H1 (cell line): ENCODE results near the gene COL21A1. TPM values are rescaled to one million over a fixed set of nuclear protein-coding genes. Genes with fewer than 3 reads are reported as not detected.

ENCODE experiments used
- CTCF ChIA-PET: fragments of 300-600 bp; sonication (Branson Sonifier 250); formaldehyde crosslinking; loops from one replicate; lab custom pipeline; 2021; ENCODE audit not compliant: partially characterized antibody; lab: Charles Lee
- POLR2A ChIA-PET: fragments of 300-600 bp; sonication (Branson Sonifier 250); formaldehyde crosslinking; loops from one replicate; lab custom pipeline; 2021; ENCODE audit warnings: inconsistent platforms; ENCODE audit not compliant: partially characterized antibody; lab: Charles Lee
- DNase-seq, 2 experiments: peaks; one replicate each; pipeline versions ENCODE4 v3.0.0 to v3.0.0-alpha.2; 2010 to 2022; ENCODE audit warnings: low spot score in 2 of 2, low read depth in 1 of 2, mixed read lengths in 1 of 2
- FAIRE-seq: peaks from 2 replicates; lab custom pipeline; 2011; peaks lifted over from hg19 to GRCh38; lab: Jason Lieb, UNC
- H2AFZ ChIP-seq: 2 replicates; pipeline ENCODE4 v1.8.1; 2012; ENCODE audit warnings: low read length, inconsistent platforms
- H2AK5ac ChIP-seq: 2 replicates; pipeline ENCODE4 v1.6.1; 2013; ENCODE audit warnings: low read depth, low read length
- H2BK120ac ChIP-seq: replicated peaks from 2 replicates; pipeline ENCODE3; 2013; ENCODE audit warnings: low read depth, low read length, inconsistent platforms
- H2BK12ac ChIP-seq: 2 replicates; pipeline ENCODE4 v1.6.1; 2013; ENCODE audit warnings: low read depth, low read length
- H2BK15ac ChIP-seq: 2 replicates; pipeline ENCODE4 v1.6.1; 2013; ENCODE audit warnings: low read length
- H2BK20ac ChIP-seq: 2 replicates; pipeline ENCODE4 v1.6.1; 2013; ENCODE audit warnings: low read length
- H2BK5ac ChIP-seq: 2 replicates; pipeline ENCODE4 v1.6.1; 2013; ENCODE audit warnings: low read depth, low read length
- H3K14ac ChIP-seq: 2 replicates; pipeline ENCODE4 v1.6.1; 2013; ENCODE audit warnings: inconsistent platforms; ENCODE audit not compliant: insufficient read length
- H3K18ac ChIP-seq: 2 replicates; pipeline ENCODE4 v1.6.1; 2013; ENCODE audit warnings: low read length; ENCODE audit errors: extremely low read depth
- H3K23ac ChIP-seq: 2 replicates; pipeline ENCODE4 v1.6.1; 2013; ENCODE audit warnings: inconsistent platforms; ENCODE audit not compliant: insufficient read length
- H3K23me2 ChIP-seq: 2 replicates; pipeline ENCODE4 v1.6.1; 2013; ENCODE audit warnings: low read depth, low read length
- H3K27ac ChIP-seq: 2 replicates; pipeline ENCODE4 v1.6.1; 2011; ENCODE audit warnings: low read depth, low read length, inconsistent platforms
- H3K27me3 ChIP-seq, 4 experiments: replicated peaks in 1 of 4; 1 replicate in 1 of 4; 2 replicates in 3 of 4; pipeline versions ENCODE4 v1.6.1 to v1.8.1; 2011 to 2013; ENCODE audit warnings: low read length in 3 of 4, mild to moderate bottlenecking in 3 of 4, inconsistent platforms in 2 of 4, mixed read lengths in 2 of 4, moderate library complexity in 1 of 4; ENCODE audit not compliant: control insufficient read depth in 3 of 4, insufficient read depth in 3 of 4; ENCODE audit errors: extremely low read depth in 1 of 4
- H3K36me3 ChIP-seq, 4 experiments: 2 replicates each; pipeline versions ENCODE4 v1.6.1 to v1.8.1; 2011 to 2013; ENCODE audit warnings: mild to moderate bottlenecking in 4 of 4, low read length in 3 of 4, moderate library complexity in 2 of 4, control low read depth in 1 of 4, inconsistent platforms in 1 of 4; ENCODE audit not compliant: insufficient read depth in 4 of 4, control insufficient read depth in 2 of 4
- H3K4ac ChIP-seq: replicated peaks from 2 replicates; pipeline ENCODE3; 2013; ENCODE audit warnings: low read length, low read depth, mixed read lengths, inconsistent platforms; ENCODE audit not compliant: insufficient read length
- H3K4me1 ChIP-seq, 4 experiments: replicated peaks in 1 of 4; 1 replicate in 1 of 4; 2 replicates in 3 of 4; pipeline versions ENCODE4 v1.6.1 to v1.8.1; 2011 to 2013; ENCODE audit warnings: low read length in 3 of 4, inconsistent platforms in 2 of 4, mixed read lengths in 1 of 4; ENCODE audit not compliant: insufficient read depth in 4 of 4, control insufficient read depth in 3 of 4
- H3K4me2 ChIP-seq, 2 experiments: 2 replicates each; pipeline versions ENCODE4 v1.6.1 to v1.8.1; 2011 to 2013; ENCODE audit warnings: low read depth in 2 of 2, low read length in 2 of 2, control low read depth in 1 of 2, inconsistent platforms in 1 of 2, mild to moderate bottlenecking in 1 of 2; ENCODE audit not compliant: insufficient read depth in 1 of 2
- H3K4me3 ChIP-seq, 4 experiments: fragments of 200-600, 300-600 bp in 1 of 4; sonication (generic), shearing (Covaris generic), sonication (Bioruptor Twin) in 1 of 4; 2 replicates each; pipeline versions ENCODE4 v1.5.1 to v1.8.1; 2011 to 2016; ENCODE audit warnings: low read length in 4 of 4, low read depth in 3 of 4, control low read depth in 2 of 4, inconsistent platforms in 2 of 4, mild to moderate bottlenecking in 2 of 4, mixed read lengths in 1 of 4, moderate library complexity in 1 of 4; ENCODE audit not compliant: insufficient read depth in 2 of 4; ENCODE audit errors: extremely low read depth in 1 of 4
- H3K56ac ChIP-seq: replicated peaks from 2 replicates; pipeline ENCODE3; 2013; ENCODE audit warnings: low read depth, mild to moderate bottlenecking, mixed read lengths, low read length, inconsistent platforms; ENCODE audit not compliant: insufficient read length
- H3K79me1 ChIP-seq: 2 replicates; pipeline ENCODE4 v1.6.1; 2013; ENCODE audit warnings: low read depth, low read length, control low read depth
- H3K79me2 ChIP-seq, 2 experiments: 2 replicates each; pipeline versions ENCODE4 v1.6.1 to v1.8.1; 2012 to 2013; ENCODE audit warnings: low read length in 2 of 2, mild to moderate bottlenecking in 2 of 2, inconsistent platforms in 1 of 2; ENCODE audit not compliant: insufficient read depth in 2 of 2, control insufficient read depth in 1 of 2
- H3K9ac ChIP-seq, 4 experiments: replicated peaks in 1 of 4; 1 replicate in 1 of 4; 2 replicates in 3 of 4; pipeline versions ENCODE4 v1.6.1 to v1.8.1; 2011 to 2013; ENCODE audit warnings: low read depth in 3 of 4, low read length in 3 of 4, control low read depth in 2 of 4, mild to moderate bottlenecking in 2 of 4, moderate library complexity in 2 of 4, inconsistent platforms in 1 of 4; ENCODE audit errors: extremely low read depth in 1 of 4
- H3K9me3 ChIP-seq, 2 experiments: 2 replicates each; pipeline versions ENCODE4 v1.6.1 to v1.8.1; 2012 to 2013; ENCODE audit warnings: mild to moderate bottlenecking in 2 of 2, moderate library complexity in 2 of 2, control low read depth in 1 of 2, inconsistent platforms in 1 of 2, low read depth in 1 of 2, low read length in 1 of 2, mixed read lengths in 1 of 2; ENCODE audit not compliant: insufficient read depth in 2 of 2
- H4K20me1 ChIP-seq, 2 experiments: replicated peaks in 1 of 2; 2 replicates each; pipeline versions ENCODE3 to v1.8.1; 2011 to 2013; ENCODE audit warnings: inconsistent platforms in 2 of 2, low read length in 2 of 2, mild to moderate bottlenecking in 1 of 2; ENCODE audit not compliant: insufficient read depth in 2 of 2, control insufficient read depth in 1 of 2
- H4K5ac ChIP-seq: 2 replicates; pipeline ENCODE4 v1.6.1; 2013; ENCODE audit warnings: low read length, low read depth, mixed read lengths, inconsistent platforms; ENCODE audit not compliant: insufficient read length
- H4K8ac ChIP-seq: 2 replicates; pipeline ENCODE4 v1.8.0; 2013; ENCODE audit warnings: mild to moderate bottlenecking, moderate library complexity, low read length, inconsistent platforms; ENCODE audit not compliant: insufficient read depth; ENCODE audit errors: extremely low read depth
- H4K91ac ChIP-seq: replicated peaks from 2 replicates; pipeline ENCODE3; 2013; ENCODE audit warnings: low read length, mixed read lengths, inconsistent platforms; ENCODE audit not compliant: insufficient read length
- ATF2 ChIP-seq: IDR thresholded peaks from 2 replicates; pipeline ENCODE4 v1.6.1; 2012; ENCODE audit warnings: low read length, inconsistent platforms
- RAD21 ChIP-seq, 2 experiments: IDR thresholded peaks in 1 of 2; conservative IDR thresholded peaks in 1 of 2; 2 replicates each; pipeline ENCODE4 v1.6.1; 2011; ENCODE audit warnings: low read depth in 2 of 2, low read length in 2 of 2, improper control_type of control experiment in 1 of 2, inconsistent platforms in 1 of 2, mild to moderate bottlenecking in 1 of 2, moderate library complexity in 1 of 2
- SIN3A ChIP-seq, 2 experiments: IDR thresholded peaks in 1 of 2; conservative IDR thresholded peaks in 1 of 2; 2 replicates each; pipeline ENCODE4 v1.6.1; 2011 to 2012; ENCODE audit warnings: low read length in 2 of 2, improper control_type of control experiment in 1 of 2, low read depth in 1 of 2, mild to moderate bottlenecking in 1 of 2
- SP1 ChIP-seq: IDR thresholded peaks from 2 replicates; pipeline ENCODE4 v1.6.1; 2011; ENCODE audit warnings: low read depth, low read length
- WGBS, 2 experiments: shearing (Covaris generic) in 1 of 2; methylation state at CpG; one replicate each; pipeline versions ENCODE4 v1.1.6 to v1.1.7; 2013 to 2015; ENCODE audit warnings: low lambda C conversion rate in 2 of 2, mixed read lengths in 2 of 2, inconsistent platforms in 1 of 2, low coverage in 1 of 2, missing lambda C conversion rate in 1 of 2; ENCODE audit not compliant: insufficient replicate concordance in 2 of 2, insufficient coverage in 1 of 2, insufficient read length in 1 of 2; ENCODE audit errors: extremely low coverage in 1 of 2, missing lambda C conversion rate in 1 of 2; 5-methylcytosine and 5-hydroxymethylcytosine counted together
- polyA plus RNA-seq, 7 experiments: library from polyadenylated mRNA; depleted of rRNA in 3 of 7; stranded (reverse) in 5 of 7; unstranded in 2 of 7; fragments of >200 nt in 5 of 7; fragments of 200-250 nt in 2 of 7; gene quantifications; 1 replicate in 5 of 7; 2 replicates in 1 of 7; 4 replicates in 1 of 7; pipeline versions ENCODE4 v1.2.1 to v1.2.3, GENCODE V29; 2011 to 2013; ENCODE audit warnings: missing spikeins in 2 of 7, mixed read lengths in 2 of 7
- total RNA-seq: library from RNA; stranded (reverse); fragmentation: NEBNext Ultra II Directional; extraction: Animal tissue kit (Norgen Biotek cat#: 25700); gene quantifications from 2 replicates; pipeline ENCODE4 v1.2.1, GENCODE V29; 2021

Gene COL21A1
- total and polyA plus RNA-seq, 2 of the 8 experiments (the other 6 are each of a cell fraction or from before 2014, with no cell fraction given): 1.6 to 3.4 TPM

GRCh38 chr6:56188429-56188828 lies 59.0 kb downstream of the COL21A1 start:
- Histone ChIP-seq H3K23ac (no peak overlapping the region), H2BK20ac (no peak overlapping the region), H3K79me2 (no peaks in the 10 kb centered on the region), H3K4ac (no peak overlapping the region), H3K14ac (no peak overlapping the region), H3K4me2 (no peak overlapping the region), H3K4me1 (no peaks in the 10 kb centered on the region), H3K27me3 (no peaks in the 10 kb centered on the region), H2BK5ac (no peak overlapping the region), H3K9me3 (no peaks in the 10 kb centered on the region), H3K56ac (no peak overlapping the region), H3K79me1 (no peaks in the 10 kb centered on the region), H2AFZ (no peak overlapping the region), H3K18ac (no peak overlapping the region), H3K36me3 (no peaks in the 10 kb centered on the region), H3K9ac (no peak overlapping the region), H2AK5ac (no peak overlapping the region), H3K4me3 (no peak overlapping the region), H3K23me2 (no peaks in the 10 kb centered on the region), H4K91ac (no peak overlapping the region), H3K27ac (no peak overlapping the region), H4K20me1 (no peaks in the 10 kb centered on the region), H4K8ac (no peak overlapping the region), H4K5ac (no peak overlapping the region), H2BK15ac (no peak overlapping the region), H2BK12ac (no peak overlapping the region), H2BK120ac (no peak overlapping the region)
- CTCF ChIA-PET: interaction anchor here (1.0 to 1.5 kb wide), 2 partner anchors 100 to 104 kb away, joined by 3 to 6 read pairs; no protein-coding TSS in a partner anchor
- DNase-seq: no peak
- POLR2A ChIA-PET: no interaction called here
- TF ChIP-seq ATF2 (no peak), SP1 (no peak), RAD21 (IDR thresholded peaks at IDR 0.05 in 1 of 2, conservative IDR thresholded peaks at IDR 0.05 in 1 of 2; ENCODE audit: low read depth in 2 of 2, low read length in 2 of 2) (peak in 1 of 2 experiments; percentile 21; a peak in 1 of 4 replicates), SIN3A (conservative IDR thresholded peaks at IDR 0.05 in 1 of 2, IDR thresholded peaks at IDR 0.05 in 1 of 2; ENCODE audit: low read depth in 1 of 2, low read length in 2 of 2) (no peak)
- no peak for FAIRE-seq
- 79% methylated on average over 9 of the region's 9 CpGs; no CpG with 5 or more reads in 1 of the 2 experiments for WGBS, 2 experiments
